B cell (primary cell): ENCODE measurements around the gene PEX16. TPM values are rescaled to one million over a fixed set of nuclear protein-coding genes. Genes with fewer than 3 reads are reported as not detected.

Experiments used
- ATAC-seq: fragments of 200-7000 bp; cut with Tn5 transposase; one replicate; pipeline ENCODE4 v1.10.0; 2021; ENCODE audit warnings: low read depth, mild to moderate bottlenecking, moderate number of reproducible peaks, moderate library complexity
- CTCF ChIA-PET: fragments of 350-600 bp; sonication (Branson Sonifier 250); formaldehyde crosslinking; loops from one replicate; lab custom pipeline; 2021; ENCODE audit warnings: antibody characterized with exemption, inconsistent platforms; lab: Charles Lee
- POLR2A ChIA-PET: fragments of 350-600 bp; sonication (Branson Sonifier 250); formaldehyde crosslinking; loops from one replicate; lab custom pipeline; 2021; ENCODE audit warnings: antibody characterized with exemption; lab: Charles Lee
- DNase-seq: peaks from one replicate; pipeline ENCODE4 v3.0.0; 2013
- H2AFZ ChIP-seq: 2 replicates; pipeline ENCODE4 v1.6.1; 2012; ENCODE audit warnings: mild to moderate bottlenecking, low read depth, low read length; ENCODE audit not compliant: insufficient read depth, poor library complexity, severe bottlenecking
- H3K27ac ChIP-seq, 2 donors: 1 replicate in 1 of 2; 2 replicates in 1 of 2; pipeline ENCODE4 v1.5.1; 2012 to 2013; ENCODE audit warnings: low read length in 2 of 2, mild to moderate bottlenecking in 2 of 2, moderate library complexity in 1 of 2
- H3K27me3 ChIP-seq, 4 experiments: fragments of 200-600 bp in 1 of 4; sonication (generic) in 1 of 4; replicated peaks in 1 of 4; 1 replicate in 2 of 4; 2 replicates in 2 of 4; pipeline versions ENCODE4 v1.6.1 to v1.7.0; 2013 to 2016; ENCODE audit warnings: low read length in 3 of 4, mild to moderate bottlenecking in 2 of 4, mixed read lengths in 1 of 4, moderate library complexity in 1 of 4; ENCODE audit not compliant: insufficient read depth in 4 of 4, control insufficient read depth in 3 of 4; ENCODE audit errors: control extremely low read depth in 1 of 4
- H3K36me3 ChIP-seq, 2 experiments: replicated peaks in 1 of 2; 1 replicate in 1 of 2; 2 replicates in 1 of 2; pipeline versions ENCODE4 v1.6.1 to v1.7.1; 2013; ENCODE audit warnings: low read length in 1 of 2; ENCODE audit not compliant: insufficient read depth in 2 of 2, control insufficient read depth in 1 of 2; ENCODE audit errors: control extremely low read depth in 1 of 2, extremely low read depth in 1 of 2
- H3K4me1 ChIP-seq, 2 donors: fragments of 200-600 bp in 1 of 2; sonication (generic) in 1 of 2; 1 replicate in 1 of 2; 2 replicates in 1 of 2; pipeline versions ENCODE4 v1.5.1 to v1.6.1; 2013 to 2017; ENCODE audit warnings: low read length in 2 of 2; ENCODE audit not compliant: control insufficient read depth in 2 of 2, insufficient read depth in 2 of 2
- H3K4me2 ChIP-seq: replicated peaks from 2 replicates; pipeline ENCODE3; 2012; ENCODE audit warnings: mild to moderate bottlenecking, low read depth, low read length; ENCODE audit not compliant: poor library complexity, severe bottlenecking
- H3K4me3 ChIP-seq, 5 experiments: fragments of 200-600 bp in 1 of 5; sonication (generic) in 1 of 5; 1 replicate in 3 of 5; 2 replicates in 2 of 5; pipeline versions ENCODE4 v1.5.1 to v1.7.0; 2011 to 2016; ENCODE audit warnings: low read length in 4 of 5, mild to moderate bottlenecking in 4 of 5, low read depth in 2 of 5, control low read depth in 1 of 5, moderate library complexity in 1 of 5; ENCODE audit not compliant: insufficient read depth in 1 of 5; ENCODE audit errors: control extremely low read depth in 1 of 5, extremely low read depth in 1 of 5
- H3K79me2 ChIP-seq: fragments of 200-600 bp; sonication (generic); one replicate; pipeline ENCODE4 v1.6.0; 2016; ENCODE audit warnings: low read length; ENCODE audit not compliant: control insufficient read depth, insufficient read depth
- H3K9ac ChIP-seq: fragments of 200-600 bp; sonication (generic); 2 replicates; pipeline ENCODE4 v1.6.1; 2017; ENCODE audit warnings: mild to moderate bottlenecking, low read length, moderate library complexity
- H3K9me3 ChIP-seq, 3 donors: one replicate each; pipeline versions ENCODE4 v1.6.1 to v1.7.1; 2013; ENCODE audit warnings: low read length in 2 of 3; ENCODE audit not compliant: control insufficient read depth in 2 of 3, insufficient read depth in 1 of 3; ENCODE audit errors: control extremely low read depth in 1 of 3
- H4K20me1 ChIP-seq: 2 replicates; pipeline ENCODE4 v1.6.0; 2012; ENCODE audit warnings: mild to moderate bottlenecking, low read length; ENCODE audit not compliant: insufficient read depth, control insufficient read depth, poor library complexity, severe bottlenecking
- H3K27ac Mint-ChIP-seq: one replicate; pipeline ENCODE4 v1.8.0; 2021; ENCODE audit warnings: mixed read lengths
- H3K27me3 Mint-ChIP-seq: one replicate; pipeline ENCODE4 v1.8.0; 2021; ENCODE audit warnings: mixed read lengths
- H3K4me1 Mint-ChIP-seq: one replicate; pipeline ENCODE4 v1.8.0; 2021; ENCODE audit warnings: mixed read lengths
- H3K4me3 Mint-ChIP-seq: one replicate; pipeline ENCODE4 v1.8.0; 2021; ENCODE audit warnings: mixed read lengths
- H3K9me3 Mint-ChIP-seq: one replicate; pipeline ENCODE4 v1.8.0; 2022; ENCODE audit warnings: mixed read lengths; ENCODE audit not compliant: insufficient read depth
- EZH2 ChIP-seq: IDR thresholded peaks from 2 replicates; pipeline ENCODE4 v1.6.1; 2012; ENCODE audit warnings: borderline replicate concordance, low read depth, mild to moderate bottlenecking, moderate library complexity, low read length; ENCODE audit not compliant: insufficient read depth, poor library complexity, severe bottlenecking
- WGBS: methylation state at CpG from one replicate; pipeline ENCODE4 v1.1.5; 2013; ENCODE audit warnings: missing lambda C conversion rate; ENCODE audit not compliant: insufficient coverage; 5-methylcytosine and 5-hydroxymethylcytosine counted together
- intact Hi-C: fragments of 100-400 bp; cut with micrococcal nuclease; formaldehyde crosslinking; loops from one replicate; pipeline ENCODE4 v1.10.0; 2022
- polyA plus RNA-seq: library from polyadenylated mRNA; depleted of rRNA; stranded (reverse); fragments of >200 nt; gene quantifications from 2 replicates; pipeline ENCODE4 v1.2.3, GENCODE V29; 2012
- total RNA-seq, 2 donors: library from RNA; stranded (reverse); fragments of 120-200 nt in 1 of 2; gene quantifications; 1 replicate in 1 of 2; 2 replicates in 1 of 2; pipeline versions ENCODE4 v1.2.3 to v1.2.4, GENCODE V29; 2013 to 2022
- TF ChIP-seq, protein P1 (sequence below): fragments of 200-600 bp; IDR thresholded peaks from one replicate; pipeline ENCODE4 v1.8.0; 2022; ENCODE audit warnings: antibody characterized with exemption, mild to moderate bottlenecking

The PEX16 gene
- total and polyA plus RNA-seq, 2 donors (not counting 1 experiment from before 2014, with no cell fraction given) = 89.4 to 107 TPM

DNA sequence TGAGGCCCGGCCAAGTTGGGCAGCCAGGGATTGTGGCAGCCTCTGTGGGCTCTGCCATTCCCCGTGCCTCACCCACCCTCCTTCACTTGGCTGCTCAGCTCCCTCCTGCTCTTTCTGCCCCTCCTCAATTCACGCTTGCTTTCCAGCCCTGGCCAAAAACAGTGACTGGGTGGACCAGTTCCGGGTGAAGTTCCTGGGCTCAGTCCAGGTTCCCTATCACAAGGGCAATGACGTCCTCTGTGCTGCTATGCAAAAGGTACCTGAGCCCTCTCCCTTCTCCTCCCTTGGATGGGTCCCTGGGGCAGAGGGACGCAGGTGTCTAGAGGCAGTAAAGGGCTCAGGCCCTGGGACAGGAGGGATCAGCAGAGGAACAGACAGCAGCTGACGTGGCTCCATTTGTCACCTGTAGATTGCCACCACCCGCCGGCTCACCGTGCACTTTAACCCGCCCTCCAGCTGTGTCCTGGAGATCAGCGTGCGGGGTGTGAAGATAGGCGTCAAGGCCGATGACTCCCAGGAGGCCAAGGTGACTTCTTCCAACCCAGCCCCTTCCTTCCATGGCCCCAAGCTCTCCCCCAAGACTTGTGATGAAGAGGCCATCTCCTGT lies 13.3 kb downstream of the PEX16 start:
- 87% methylated on average over 15 of the region's 15 CpGs for WGBS
- ATAC-seq (no peak), DNase-seq (no peak)
- peaks cover 18% of the 10 kb centered on the region for H3K4me1 Mint-ChIP-seq
- Histone ChIP-seq H3K27ac (no peak overlapping the region), H2AFZ (no peak overlapping the region), H3K27me3 (peaks cover 0 to 9% (median 2%) of the 10 kb centered on the region in 4 experiments), H3K9me3 (no peaks in the 10 kb centered on the region), H3K4me1 (peaks cover 5 to 21% of the 10 kb centered on the region in 2 donors), H4K20me1 (peaks cover 5% of the 10 kb centered on the region), H3K79me2 (no peaks in the 10 kb centered on the region), H3K36me3 (peaks cover 0 to 5% of the 10 kb centered on the region in 2 experiments), H3K4me2 (no peak overlapping the region), H3K9ac (no peak overlapping the region), H3K4me3 (no peak overlapping the region)
- peaks cover 4% of the 10 kb centered on the region for H3K27me3 Mint-ChIP-seq
- ChIA-PET CTCF (no interaction called here), POLR2A (no interaction called here)
- intact Hi-C loops = no loop called here
- H3K9me3 Mint-ChIP-seq = no peaks in the 10 kb centered on the region
- no peak overlapping the region for H3K27ac Mint-ChIP-seq
- no peak overlapping the region for H3K4me3 Mint-ChIP-seq
- TF ChIP-seq, protein P1, sequence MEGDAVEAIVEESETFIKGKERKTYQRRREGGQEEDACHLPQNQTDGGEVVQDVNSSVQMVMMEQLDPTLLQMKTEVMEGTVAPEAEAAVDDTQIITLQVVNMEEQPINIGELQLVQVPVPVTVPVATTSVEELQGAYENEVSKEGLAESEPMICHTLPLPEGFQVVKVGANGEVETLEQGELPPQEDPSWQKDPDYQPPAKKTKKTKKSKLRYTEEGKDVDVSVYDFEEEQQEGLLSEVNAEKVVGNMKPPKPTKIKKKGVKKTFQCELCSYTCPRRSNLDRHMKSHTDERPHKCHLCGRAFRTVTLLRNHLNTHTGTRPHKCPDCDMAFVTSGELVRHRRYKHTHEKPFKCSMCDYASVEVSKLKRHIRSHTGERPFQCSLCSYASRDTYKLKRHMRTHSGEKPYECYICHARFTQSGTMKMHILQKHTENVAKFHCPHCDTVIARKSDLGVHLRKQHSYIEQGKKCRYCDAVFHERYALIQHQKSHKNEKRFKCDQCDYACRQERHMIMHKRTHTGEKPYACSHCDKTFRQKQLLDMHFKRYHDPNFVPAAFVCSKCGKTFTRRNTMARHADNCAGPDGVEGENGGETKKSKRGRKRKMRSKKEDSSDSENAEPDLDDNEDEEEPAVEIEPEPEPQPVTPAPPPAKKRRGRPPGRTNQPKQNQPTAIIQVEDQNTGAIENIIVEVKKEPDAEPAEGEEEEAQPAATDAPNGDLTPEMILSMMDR = no peak
- no peak for TF ChIP-seq EZH2

- H3K9me3 ChIP-seq = peaks cover 0 to 8% (median 0%) of the 10 kb centered on the region in 3 donors
- H3K36me3 ChIP-seq = no peaks in the 10 kb centered on the region
- no peak overlapping the region for H3K4me3 Mint-ChIP-seq
- no peak overlapping the region for H3K4me3 ChIP-seq
- intact Hi-C loops = no loop called here
- peaks cover 0 to 25% (median 9%) of the 10 kb centered on the region in 4 experiments for H3K27me3 ChIP-seq
- H3K27me3 Mint-ChIP-seq = peaks cover 9% of the 10 kb centered on the region
- no peaks in the 10 kb centered on the region for H3K79me2 ChIP-seq
- no peak for TF ChIP-seq EZH2
- TF ChIP-seq, protein P1 = no peak
- peaks cover 22% of the 10 kb centered on the region for H3K4me1 Mint-ChIP-seq
- ATAC-seq (no peak), DNase-seq (no peak)
- H3K4me2 ChIP-seq = no peak overlapping the region
- no peaks in the 10 kb centered on the region for H3K9me3 Mint-ChIP-seq
- H3K27ac Mint-ChIP-seq = no peak overlapping the region
- H4K20me1 ChIP-seq = no peaks in the 10 kb centered on the region
- no peak overlapping the region for H2AFZ ChIP-seq
- ChIA-PET POLR2A (no interaction called here), CTCF (no interaction called here)
- peaks cover 12 to 30% of the 10 kb centered on the region in 2 donors for H3K4me1 ChIP-seq
- H3K9ac ChIP-seq = no peak overlapping the region
- WGBS = 94% methylated on average over 53 of the region's 56 CpGs
- no peak overlapping the region for H3K27ac ChIP-seq
Measured at GRCh38 chr11:45902452-45903380, 15.0 kb downstream of the PEX16 start.
